SU-DHL-6 (cell line): ENCODE data around the gene NDUFB10.

ENCODE experiments used
- CTCF ChIP-seq: fragments of 200-600 bp; sonication (generic); IDR thresholded peaks from one replicate; pipeline ENCODE4 v1.5.1; 2017; ENCODE audit warnings: antibody characterized with exemption, mild to moderate bottlenecking, low read length, moderate library complexity; ENCODE audit not compliant: insufficient read depth, poor library complexity, severe bottlenecking
- EZH2phosphoT487 ChIP-seq: fragments of 200-600 bp; sonication (generic), shearing (Covaris generic); conservative IDR thresholded peaks from 2 replicates; pipeline ENCODE4 v1.6.1; 2018; ENCODE audit warnings: mild to moderate bottlenecking, antibody characterized with exemption, low read length, moderate library complexity, mixed read lengths

GRCh38 chr16:1941162-1942046 is 17.9 kb upstream of the NDUFB10 start:
- no peak for TF ChIP-seq EZH2phosphoT487
- peak; percentile 22 for TF ChIP-seq CTCF
